Hepatocyte (in vitro differentiated cells): ENCODE data around the gene TBC1D2.

Experiments
- CTCF ChIP-seq: fragments of 200-600 bp; sonication (generic); IDR thresholded peaks from 2 replicates; pipeline ENCODE4 v1.5.1; 2016; ENCODE audit warnings: antibody characterized with exemption, mild to moderate bottlenecking; ENCODE audit not compliant: poor library complexity
- EZH2 ChIP-seq: fragments of 200-600 bp; sonication (generic); IDR thresholded peaks from 2 replicates; pipeline ENCODE4 v1.6.1; 2016; ENCODE audit warnings: antibody characterized with exemption, mild to moderate bottlenecking, borderline replicate concordance

- TF ChIP-seq CTCF, result no peak
- no peak for TF ChIP-seq EZH2
Measured at GRCh38 chr9:98161851-98162250, 93.6 kb downstream of the TBC1D2 start.
